K562 (cell line): Measurements from ENCODE around the gene ACBD3. TPM values are rescaled to one million over a fixed set of nuclear protein-coding genes. Genes with fewer than 3 reads are reported as not detected.
A peak's percentile ranks its signal among the peaks of the same experiment; 100 is the strongest.

ENCODE experiments used
- ASH1L ChIP-seq: fragments of 450-650 bp; IDR thresholded peaks from 2 replicates; pipeline ENCODE4 v1.6.1; 2018; ENCODE audit warnings: borderline replicate concordance, mild to moderate bottlenecking, low read depth; ENCODE audit not compliant: partially characterized antibody
- BHLHE40 ChIP-seq: IDR thresholded peaks from 2 replicates; pipeline ENCODE4 v1.6.1; 2011; ENCODE audit warnings: low read length, improper control_type of control experiment
- CTBP1 ChIP-seq: fragments of 450-650 bp; IDR thresholded peaks from 2 replicates; pipeline ENCODE4 v1.6.1; 2016; ENCODE audit warnings: borderline replicate concordance
- CTCF ChIP-seq, 3 experiments: IDR thresholded peaks in 2 of 3; conservative IDR thresholded peaks in 1 of 3; 2 replicates each; pipeline ENCODE4 v1.5.1; 2011 to 2012; ENCODE audit warnings: low read length in 3 of 3, mild to moderate bottlenecking in 3 of 3, control low read depth in 2 of 3, improper control_type of control experiment in 1 of 3, inconsistent platforms in 1 of 3, low read depth in 1 of 3, mixed read lengths in 1 of 3, moderate library complexity in 1 of 3; ENCODE audit not compliant: insufficient read depth in 2 of 3
- DIDO1 ChIP-seq: fragments of 450-650 bp; IDR thresholded peaks from 2 replicates; pipeline ENCODE4 v1.6.1; 2016; ENCODE audit warnings: low read depth, missing biosample characterization, missing genetic modification characterization
- ETV1 ChIP-seq: fragments of 450-650 bp; conservative IDR thresholded peaks from 2 replicates; pipeline ENCODE4 v1.6.1; 2016; ENCODE audit warnings: missing genetic modification characterization, control low read depth, low read depth, missing compliant biosample characterization
- FUS ChIP-seq: fragments of 200-400 bp; formaldehyde crosslinking; optimal IDR thresholded peaks from 2 replicates; pipeline ENCODE3; 2017; ENCODE audit warnings: low read depth, low read length
- MECOM ChIP-seq: fragments of 250-450 bp; sonication (Bioruptor Pico); IDR thresholded peaks from 2 replicates; pipeline ENCODE4 v1.8.0; 2022; ENCODE audit warnings: inconsistent platforms
- MIER1 ChIP-seq: fragments of 450-650 bp; IDR thresholded peaks from 2 replicates; pipeline ENCODE4 v1.6.1; 2016; ENCODE audit warnings: antibody characterized with exemption, mild to moderate bottlenecking, low read depth
- NBN ChIP-seq: fragments of 450-650 bp; IDR thresholded peaks from 2 replicates; pipeline ENCODE4 v1.6.1; 2016; ENCODE audit warnings: low read depth, mild to moderate bottlenecking
- NFYB ChIP-seq: IDR thresholded peaks from 2 replicates; pipeline ENCODE4 v1.6.1; 2011; ENCODE audit warnings: mild to moderate bottlenecking, moderate library complexity; ENCODE audit not compliant: insufficient read length; ENCODE audit errors: extremely low read depth
- RFX7 ChIP-seq: fragments of 250-450 bp; sonication (Bioruptor Pico); IDR thresholded peaks from 2 replicates; pipeline ENCODE4 v1.5.1; 2021; ENCODE audit warnings: mild to moderate bottlenecking
- SMAD2 ChIP-seq: fragments of 150-350 bp; IDR thresholded peaks from 2 replicates; pipeline ENCODE4 v1.6.1; 2014; ENCODE audit warnings: low read depth, mild to moderate bottlenecking, low read length
- SMAD3 ChIP-seq: fragments of 450-650 bp; formaldehyde crosslinking; conservative IDR thresholded peaks from 2 replicates; pipeline ENCODE4 v1.4.0; 2020; ENCODE audit warnings: mild to moderate bottlenecking
- SMARCA4 ChIP-seq: fragments of 450-650 bp; IDR thresholded peaks from 2 replicates; pipeline ENCODE4 v1.6.1; 2016
- SMC3 ChIP-seq: conservative IDR thresholded peaks from 2 replicates; pipeline ENCODE4 v1.6.1; 2011; ENCODE audit warnings: low read depth, low read length, improper control_type of control experiment; ENCODE audit not compliant: insufficient read depth
- STAT5A ChIP-seq: IDR thresholded peaks from 2 replicates; pipeline ENCODE4 v1.6.1; 2012; ENCODE audit warnings: low read length, inconsistent platforms, borderline replicate concordance
- TEAD2 ChIP-seq: fragments of 450-650 bp; IDR thresholded peaks from 2 replicates; pipeline ENCODE4 v1.6.1; 2016; ENCODE audit warnings: missing genetic modification characterization, control low read depth, missing compliant biosample characterization
- TEAD4 ChIP-seq, 2 experiments: sonication (generic) in 1 of 2; formaldehyde crosslinking in 1 of 2; IDR thresholded peaks; 2 replicates each; pipeline versions ENCODE4 v1.6.1 to v1.8.0; 2012 to 2022; ENCODE audit warnings: borderline replicate concordance in 1 of 2, inconsistent platforms in 1 of 2, low read length in 1 of 2, mild to moderate bottlenecking in 1 of 2, missing genetic modification reagents in 1 of 2
- polyA plus RNA-seq, 8 experiments: library from polyadenylated mRNA; depleted of rRNA in 4 of 8; stranded (reverse) in 5 of 8; unstranded in 3 of 8; fragments of >200 nt; fragmentation: Nextera tagmentation in 2 of 8; fragmentation: Illumina TruSeq in 1 of 8; extraction: Ambion mirVana in 2 of 8; extraction: Trizol in 1 of 8; gene quantifications; 2 replicates each; pipeline versions ENCODE4 v1.2.1 to v1.2.3, GENCODE V29; 2011 to 2014; ENCODE audit warnings: inconsistent platforms in 1 of 8, missing spikeins in 1 of 8
- total RNA-seq, 7 experiments: library from RNA; depleted of rRNA in 6 of 7; stranded (reverse); fragments of >200 nt in 6 of 7; fragmentation: Illumina TruSeq in 2 of 7; extraction: Trizol in 2 of 7; gene quantifications; 2 replicates each; pipeline versions ENCODE4 v1.2.1 to v1.2.3, GENCODE V29; 2011 to 2021; ENCODE audit warnings: low replicate concordance in 1 of 7
- TF ChIP-seq, protein P1 (sequence below): IDR thresholded peaks from 3 replicates; pipeline ENCODE4 v1.6.1; 2011; ENCODE audit warnings: borderline replicate concordance, mild to moderate bottlenecking; ENCODE audit not compliant: insufficient read length, insufficient read depth
- TF ChIP-seq, protein P2 (sequence below): fragments of 250-450 bp; sonication (Bioruptor Pico); IDR thresholded peaks from 2 replicates; pipeline ENCODE4 v1.9.0; 2021; ENCODE audit warnings: mild to moderate bottlenecking

ACBD3 gene
- total and polyA plus RNA-seq, 9 of the 15 experiments (the other 6 are each of a cell fraction or from before 2014, with no cell fraction given), result 11.1 to 36.7 (median 26.9) TPM

DNA sequence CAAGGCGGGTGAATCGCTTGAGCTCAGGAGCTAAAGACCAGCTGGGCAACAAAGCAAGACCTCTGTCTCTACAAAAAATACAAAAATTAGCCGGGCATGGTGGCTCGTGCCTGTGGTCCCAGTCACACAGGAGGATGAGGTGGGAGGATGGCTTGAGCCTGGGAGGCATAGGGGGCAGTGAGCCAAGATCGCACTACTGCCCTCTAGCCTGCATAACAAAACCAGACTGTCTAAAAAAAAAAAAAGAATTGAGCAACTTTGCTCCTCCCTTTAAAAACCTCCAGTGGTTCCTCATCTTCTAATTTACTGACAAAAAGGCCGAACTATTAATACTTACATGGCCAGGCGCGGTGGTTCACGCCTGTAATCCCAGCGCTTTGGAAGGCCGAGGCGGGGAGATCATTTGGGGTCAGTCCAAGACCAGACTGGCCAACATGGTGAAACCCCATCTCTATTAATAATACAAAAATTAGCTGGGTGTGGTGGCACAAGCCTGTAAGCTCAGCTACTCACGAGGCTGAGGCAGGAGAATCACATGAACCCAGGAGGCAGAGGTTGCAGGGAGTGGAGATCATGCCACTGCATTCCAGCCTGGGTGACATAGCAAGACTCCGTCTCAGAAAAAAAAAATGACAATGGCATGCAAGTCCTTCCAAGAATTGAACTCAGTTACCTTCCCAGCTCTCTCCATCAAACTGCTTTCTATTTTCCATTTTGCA is 4.4 kb downstream of the ACBD3 start (continued):
- TF ChIP-seq, protein P1, sequence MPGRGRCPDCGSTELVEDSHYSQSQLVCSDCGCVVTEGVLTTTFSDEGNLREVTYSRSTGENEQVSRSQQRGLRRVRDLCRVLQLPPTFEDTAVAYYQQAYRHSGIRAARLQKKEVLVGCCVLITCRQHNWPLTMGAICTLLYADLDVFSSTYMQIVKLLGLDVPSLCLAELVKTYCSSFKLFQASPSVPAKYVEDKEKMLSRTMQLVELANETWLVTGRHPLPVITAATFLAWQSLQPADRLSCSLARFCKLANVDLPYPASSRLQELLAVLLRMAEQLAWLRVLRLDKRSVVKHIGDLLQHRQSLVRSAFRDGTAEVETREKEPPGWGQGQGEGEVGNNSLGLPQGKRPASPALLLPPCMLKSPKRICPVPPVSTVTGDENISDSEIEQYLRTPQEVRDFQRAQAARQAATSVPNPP, result no peak
- TF ChIP-seq MECOM (CRISPR knock-in tag) (no peak), NBN (0 out of 2 replicates have a peak, but pooled peaks have one; percentile 15), TEAD4 (IDR thresholded peaks at IDR 0.05; ENCODE audit: low read length) (0 out of 2 replicates have a peak, but pooled peaks have one; percentile 19), TEAD4 (CRISPR knock-in tag; IDR thresholded peaks at IDR 0.05; ENCODE audit: borderline replicate concordance) (no peak), SMC3 (0 out of 2 replicates have a peak, but pooled peaks have one; percentile 22), MIER1 (no peak), RFX7 (CRISPR knock-in tag) (no peak), SMARCA4 (peak; percentile 56; the same call in 1 of the 2 replicates), DIDO1 (no peak), NFYB (no peak), CTCF (IDR thresholded peaks at IDR 0.05 in 2 of 3, conservative IDR thresholded peaks at IDR 0.05 in 1 of 3; ENCODE audit: insufficient read depth in 2 of 3, low read depth in 1 of 3, low read length in 3 of 3) (peak; percentile 63 to 79 (median 71)), SMAD2 (no peak), ETV1 (tag) (no peak), ASH1L (no peak), FUS (no peak), BHLHE40 (peak; percentile 55; the same call in 1 of the 2 replicates), STAT5A (0 out of 2 replicates have a peak, but pooled peaks have one; percentile 13), SMAD3 (CRISPR knock-in tag) (no peak), CTBP1 (0 out of 2 replicates have a peak, but pooled peaks have one; percentile 25), TEAD2 (no peak)
- TF ChIP-seq, protein P2, sequence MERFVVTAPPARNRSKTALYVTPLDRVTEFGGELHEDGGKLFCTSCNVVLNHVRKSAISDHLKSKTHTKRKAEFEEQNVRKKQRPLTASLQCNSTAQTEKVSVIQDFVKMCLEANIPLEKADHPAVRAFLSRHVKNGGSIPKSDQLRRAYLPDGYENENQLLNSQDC (CRISPR knock-in tag), result no peak
